DOHH2 (cell line): ENCODE results near the gene RASL12.

ENCODE experiments used
- EZH2phosphoT487 ChIP-seq: fragments of 200-600 bp; sonication (generic); IDR thresholded peaks from 2 replicates; pipeline ENCODE4 v1.6.1; 2017; ENCODE audit warnings: borderline replicate concordance, mild to moderate bottlenecking, antibody characterized with exemption, low read length, moderate library complexity, mixed read lengths
- TF ChIP-seq, protein P1 (sequence below): fragments of 200-600 bp; sonication (generic); IDR thresholded peaks from one replicate; pipeline ENCODE4 v1.5.1; 2014; ENCODE audit warnings: antibody characterized with exemption, mild to moderate bottlenecking, low read depth, low read length; ENCODE audit not compliant: poor library complexity, severe bottlenecking

DNA sequence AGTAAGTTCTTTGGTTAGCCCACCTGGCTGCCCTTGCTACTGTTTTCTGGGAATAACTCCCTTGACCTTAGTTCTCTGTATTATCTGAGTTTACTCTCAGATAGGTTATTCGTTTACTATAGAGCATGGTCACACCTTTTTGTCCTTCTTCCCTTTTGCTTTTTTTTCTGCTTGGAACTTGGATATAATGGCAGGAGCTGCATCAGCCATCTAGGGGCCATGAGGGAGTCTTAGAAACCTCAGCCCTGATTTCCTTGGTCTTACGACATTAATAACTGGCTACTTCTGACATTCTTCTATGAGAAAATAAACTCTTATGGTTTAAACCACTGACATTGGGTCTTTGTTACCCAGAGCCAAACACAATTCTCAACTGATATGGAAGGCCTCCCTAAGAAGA, 26.0 kb downstream of the RASL12 start:
- TF ChIP-seq, protein P1, sequence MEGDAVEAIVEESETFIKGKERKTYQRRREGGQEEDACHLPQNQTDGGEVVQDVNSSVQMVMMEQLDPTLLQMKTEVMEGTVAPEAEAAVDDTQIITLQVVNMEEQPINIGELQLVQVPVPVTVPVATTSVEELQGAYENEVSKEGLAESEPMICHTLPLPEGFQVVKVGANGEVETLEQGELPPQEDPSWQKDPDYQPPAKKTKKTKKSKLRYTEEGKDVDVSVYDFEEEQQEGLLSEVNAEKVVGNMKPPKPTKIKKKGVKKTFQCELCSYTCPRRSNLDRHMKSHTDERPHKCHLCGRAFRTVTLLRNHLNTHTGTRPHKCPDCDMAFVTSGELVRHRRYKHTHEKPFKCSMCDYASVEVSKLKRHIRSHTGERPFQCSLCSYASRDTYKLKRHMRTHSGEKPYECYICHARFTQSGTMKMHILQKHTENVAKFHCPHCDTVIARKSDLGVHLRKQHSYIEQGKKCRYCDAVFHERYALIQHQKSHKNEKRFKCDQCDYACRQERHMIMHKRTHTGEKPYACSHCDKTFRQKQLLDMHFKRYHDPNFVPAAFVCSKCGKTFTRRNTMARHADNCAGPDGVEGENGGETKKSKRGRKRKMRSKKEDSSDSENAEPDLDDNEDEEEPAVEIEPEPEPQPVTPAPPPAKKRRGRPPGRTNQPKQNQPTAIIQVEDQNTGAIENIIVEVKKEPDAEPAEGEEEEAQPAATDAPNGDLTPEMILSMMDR = no peak
- no peak for TF ChIP-seq EZH2phosphoT487
